ENCODE measurements around the gene NOXRED1.

The NOXRED1 gene

DNA sequence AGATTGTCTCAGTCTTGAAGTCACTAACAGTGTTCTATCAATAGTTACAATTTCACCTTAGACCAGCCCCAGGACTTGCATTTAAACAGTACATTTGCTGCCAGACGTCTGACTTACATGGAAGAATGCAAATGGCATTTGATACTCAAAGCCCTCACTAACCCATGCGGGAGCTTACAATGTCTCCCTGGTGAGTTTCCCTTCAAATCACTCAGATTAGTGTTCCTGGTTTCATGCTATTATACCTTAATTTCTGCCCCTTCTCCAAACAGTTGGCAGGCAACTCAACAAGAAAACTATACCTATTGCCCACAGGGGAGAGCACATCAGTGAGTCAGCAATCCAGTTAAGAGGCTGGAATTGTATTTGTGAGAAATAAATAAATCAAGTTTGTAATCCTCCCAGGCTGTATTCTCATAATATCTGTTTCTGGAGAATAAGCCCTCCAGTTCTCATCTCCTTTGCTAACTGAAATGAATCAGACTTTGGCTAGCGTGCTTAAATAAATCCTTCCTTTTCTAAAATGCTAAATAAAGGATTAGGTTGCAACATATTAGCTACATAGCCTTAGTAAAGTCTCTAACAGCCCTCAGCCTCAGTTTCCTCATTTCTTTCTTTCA lies 78.8 kb downstream of the NOXRED1 start:
- no peak for DNase-seq
